GM23248 (cell line): ENCODE data around the gene IL4R.

ENCODE experiments used
- EZH2 ChIP-seq: fragments of 200-600 bp; sonication (generic); IDR thresholded peaks from 2 replicates; pipeline ENCODE4 v1.6.1; 2018; ENCODE audit warnings: antibody characterized with exemption, mild to moderate bottlenecking; ENCODE audit not compliant: insufficient read depth, poor library complexity, severe bottlenecking
- EZH2phosphoT487 ChIP-seq: fragments of 200-600 bp; sonication (generic); IDR thresholded peaks from 2 replicates; pipeline ENCODE4 v1.6.1; 2018; ENCODE audit warnings: antibody characterized with exemption, moderate library complexity, mild to moderate bottlenecking, low read depth; ENCODE audit not compliant: insufficient read depth

- TF ChIP-seq EZH2 = no peak
- TF ChIP-seq EZH2phosphoT487 = no peak
Observed at GRCh38 chr16:27315333-27316037, 1.7 kb downstream of the IL4R start.
